GOT3 (cell line): Measurements from ENCODE around the gene CLSTN3.

ENCODE experiments used
- DNase-seq: peaks from one replicate; lab custom pipeline; 2025; ENCODE audit warnings: mixed read lengths; lab: John Stamatoyannopoulos, UW

CLSTN3 gene

DNA sequence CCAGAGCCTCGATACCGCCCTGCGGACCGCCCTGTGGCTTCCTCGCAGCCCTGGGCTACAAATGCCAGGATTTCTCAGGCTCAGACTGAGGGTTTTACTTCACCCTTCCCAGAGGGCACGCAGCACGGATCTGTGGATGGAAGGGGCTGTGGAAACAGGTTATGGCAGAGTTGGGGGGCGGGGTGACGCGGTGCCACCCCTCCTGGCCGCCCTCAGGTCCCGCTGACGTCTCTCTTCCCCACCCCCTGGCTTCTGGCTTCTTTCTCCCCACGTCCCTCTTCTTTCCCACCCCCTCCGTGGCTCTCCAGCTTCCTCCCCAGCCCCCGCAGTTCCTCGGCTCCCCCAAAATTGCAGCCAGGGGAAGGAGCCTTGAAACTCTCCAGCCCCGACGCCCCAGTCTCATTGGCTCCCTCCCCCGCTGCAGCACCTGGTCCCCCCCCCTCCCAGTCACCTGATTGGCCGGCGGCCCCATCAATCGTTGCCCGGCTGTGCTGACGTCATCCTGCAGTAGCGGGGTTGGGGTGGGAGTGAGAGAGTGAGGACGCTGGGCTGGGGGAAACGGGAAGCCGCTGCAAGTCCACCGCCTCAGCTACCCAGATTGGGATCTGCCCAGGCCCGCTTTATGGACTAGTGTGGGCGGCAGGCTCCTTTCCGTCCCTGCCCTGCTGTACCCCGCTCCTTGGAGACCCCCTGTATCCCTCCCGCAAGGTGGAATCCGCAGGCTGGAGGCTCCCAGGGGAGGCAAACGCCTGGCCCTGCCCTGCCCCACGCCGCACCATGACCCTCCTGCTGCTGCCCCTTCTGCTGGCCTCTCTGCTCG, at the start of gene CLSTN3:
Gene CLSTN3 (plus strand): TSS at position 500 of the 820 bp plus-strand sequence. CDS start 278 bp downstream, at position 778.
- DNase-seq = no peak

- DNase-seq = no peak
These were observed 49.1 kb upstream of the CLSTN3 start for GRCh38 chr12:7081037-7081436.

DNA sequence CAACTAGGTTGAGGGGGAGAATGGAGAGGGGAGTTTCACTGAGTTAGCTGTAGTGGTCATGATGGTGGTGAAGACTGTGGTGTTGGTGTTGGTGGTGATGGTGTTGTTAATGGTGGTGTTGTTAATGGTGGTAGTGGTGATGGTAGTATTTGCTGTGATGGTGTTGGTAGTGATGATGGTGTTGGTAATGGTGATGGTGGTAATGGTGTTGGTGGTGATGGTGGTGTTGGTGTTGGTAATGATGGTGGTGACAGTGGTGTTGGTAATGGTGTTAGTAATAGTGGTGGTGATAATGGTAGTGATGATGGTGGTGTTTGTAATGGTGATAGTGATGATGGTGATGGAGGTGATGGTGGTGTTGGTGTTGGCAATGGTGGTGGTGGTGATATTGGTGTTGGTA, 47.0 kb upstream of the CLSTN3 start:
- DNase-seq = no peak

- DNase-seq = no peak
These were observed 40.8 kb upstream of the CLSTN3 start for GRCh38 chr12:7089196-7089871.

- no peak for DNase-seq
These were observed 39.8 kb upstream of the CLSTN3 start for GRCh38 chr12:7090222-7090998.

- DNase-seq = no peak
These were observed 39.0 kb upstream of the CLSTN3 start for GRCh38 chr12:7091171-7091570.

- DNase-seq = no peak
These were observed 38.4 kb upstream of the CLSTN3 start for GRCh38 chr12:7091660-7092228.

DNA sequence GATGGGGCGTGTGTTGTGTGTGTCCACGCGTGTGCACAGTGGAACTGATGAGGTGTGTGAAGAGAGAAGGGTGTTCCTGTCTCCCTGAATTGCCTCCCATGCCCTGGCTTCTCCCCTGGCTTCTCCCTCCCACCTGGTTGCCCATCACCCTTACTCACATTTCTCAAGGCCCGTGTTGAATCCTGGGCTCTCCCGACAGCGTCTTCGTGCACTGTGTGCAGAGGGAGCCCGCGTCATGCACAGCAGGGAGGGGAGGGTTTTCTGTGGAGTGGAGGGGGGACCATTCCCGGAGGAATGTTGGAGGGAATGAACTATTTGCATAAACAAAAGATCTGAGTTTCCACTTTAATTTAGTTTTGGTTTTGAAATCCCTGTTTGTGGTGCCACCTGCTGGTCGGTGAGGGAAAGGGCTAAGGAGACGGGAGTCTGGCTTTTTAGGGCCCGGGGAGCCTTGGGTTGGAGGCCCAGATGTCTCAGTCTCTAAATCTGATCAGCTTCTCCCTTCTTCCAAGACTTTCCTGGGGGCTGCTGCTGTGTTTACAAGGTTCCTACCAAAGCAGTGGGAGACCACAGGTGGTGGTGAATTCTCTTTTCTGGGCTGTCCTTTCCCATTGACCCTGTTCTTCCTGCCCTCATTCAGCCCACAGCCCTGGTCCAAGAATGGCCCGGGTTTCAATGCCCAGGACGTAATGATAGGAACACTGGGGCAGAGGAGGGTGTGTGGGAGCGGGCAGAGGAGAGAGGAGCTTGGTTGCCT, 37.8 kb upstream of the CLSTN3 start, which contains the start of gene C1R:
Gene C1R (minus strand): TSS at position 217 of the 757 bp plus-strand sequence. CDS start 57 bp downstream, at position 160.
- peak; percentile 33 for DNase-seq

DNA sequence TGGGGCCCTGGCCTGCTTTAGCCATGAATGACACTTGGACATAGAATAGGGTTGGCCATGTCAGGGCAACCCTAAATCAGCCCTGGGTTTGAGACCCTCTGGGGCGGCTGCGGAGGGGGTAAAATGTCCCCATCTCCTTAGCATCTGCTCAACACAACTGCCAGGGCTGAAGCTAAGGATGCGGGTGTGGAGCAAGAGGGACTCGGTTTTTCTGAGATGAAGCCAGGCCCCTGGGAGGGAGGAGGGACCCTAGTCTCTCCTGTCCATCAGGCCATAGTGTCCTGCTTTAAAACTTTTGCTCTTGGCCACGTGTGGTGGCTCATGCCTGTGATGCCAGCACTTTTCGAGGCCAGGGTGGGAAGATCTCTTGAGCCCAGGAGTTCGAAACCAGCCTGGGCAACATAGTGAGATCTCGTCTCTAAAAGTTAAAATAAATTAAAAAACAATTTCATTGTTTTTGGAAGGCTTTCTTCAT, 37.1 kb upstream of the CLSTN3 start:
- no peak for DNase-seq

- no peak for DNase-seq
These were observed 36.7 kb upstream of the CLSTN3 start for GRCh38 chr12:7093486-7093885.

DNA sequence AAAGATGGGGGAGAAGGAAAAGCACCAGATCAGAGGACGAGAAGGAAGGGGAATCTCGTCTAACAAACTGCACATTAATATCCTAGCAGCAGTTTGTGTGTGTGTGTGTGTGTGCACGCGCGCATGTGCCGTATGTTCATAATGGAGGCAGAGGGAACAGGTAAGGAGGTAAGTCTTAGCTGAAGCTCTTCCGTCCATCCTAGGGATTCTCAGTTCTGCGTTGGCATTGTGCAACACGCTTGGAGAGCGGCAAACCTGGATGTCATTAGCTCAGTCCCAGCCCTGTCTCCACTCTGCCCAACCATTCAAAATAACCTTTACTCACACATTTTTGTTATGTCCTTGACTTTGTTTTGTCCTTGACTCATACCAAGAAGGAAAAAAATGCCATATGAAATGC, 36.3 kb upstream of the CLSTN3 start:
- DNase-seq = no peak

GRCh38 chr12:7096006-7096932, 33.9 kb upstream of the CLSTN3 start:
- DNase-seq = no peak

GRCh38 chr12:7096979-7097378, 33.2 kb upstream of the CLSTN3 start:
- DNase-seq = no peak

GRCh38 chr12:7099290-7099996, 30.7 kb upstream of the CLSTN3 start:
- DNase-seq = no peak

GRCh38 chr12:7100239-7100638, 29.9 kb upstream of the CLSTN3 start:
- no peak for DNase-seq

DNA sequence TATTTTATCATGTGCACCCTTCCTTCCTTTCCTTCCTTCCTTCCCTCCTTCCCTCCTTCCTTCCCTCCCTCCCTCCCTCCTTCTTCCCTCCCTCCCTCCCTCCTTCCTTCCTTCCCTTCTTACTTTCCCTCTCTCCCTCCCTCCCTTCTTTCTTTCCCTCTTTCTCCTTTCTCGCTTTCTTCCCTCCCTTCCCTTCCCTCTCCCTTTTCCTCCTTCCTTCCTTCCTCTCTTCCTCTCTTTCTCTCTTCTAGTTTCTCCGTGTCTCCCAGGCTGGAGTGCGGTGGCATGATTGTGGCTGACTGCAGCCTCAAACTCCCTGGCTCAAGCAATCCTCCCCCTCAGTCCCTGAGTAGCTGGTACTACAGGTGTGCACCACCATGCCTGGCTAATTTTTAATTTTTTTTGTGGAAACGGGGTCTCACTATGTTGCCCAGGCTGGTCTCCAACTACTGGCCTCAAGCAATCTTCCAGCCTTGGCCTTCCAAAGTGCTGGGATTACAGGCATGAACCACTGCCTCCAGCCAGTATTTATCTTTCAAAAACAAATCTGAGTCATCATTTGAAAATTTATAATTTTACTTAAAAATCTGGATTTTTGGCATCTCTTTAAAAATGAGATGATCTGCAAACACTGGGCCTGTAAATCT, 29.0 kb upstream of the CLSTN3 start:
- DNase-seq = no peak

- DNase-seq = no peak
These were observed 28.5 kb upstream of the CLSTN3 start for GRCh38 chr12:7101694-7102131.

GRCh38 chr12:7102582-7102981, 27.6 kb upstream of the CLSTN3 start:
- no peak for DNase-seq
